ENCODE data around the gene DNMBP. TPM values are rescaled to one million over a fixed set of nuclear protein-coding genes. Genes with fewer than 3 reads are reported as not detected.
"Not testable (repeated sequence)": the region's sequence is repeated elsewhere in the genome, so short reads cannot be mapped to it uniquely, and the experiment has no call there.

Gene DNMBP
- total RNA-seq, 1 experiment from 2014 or later, result 60.3 TPM

DNA sequence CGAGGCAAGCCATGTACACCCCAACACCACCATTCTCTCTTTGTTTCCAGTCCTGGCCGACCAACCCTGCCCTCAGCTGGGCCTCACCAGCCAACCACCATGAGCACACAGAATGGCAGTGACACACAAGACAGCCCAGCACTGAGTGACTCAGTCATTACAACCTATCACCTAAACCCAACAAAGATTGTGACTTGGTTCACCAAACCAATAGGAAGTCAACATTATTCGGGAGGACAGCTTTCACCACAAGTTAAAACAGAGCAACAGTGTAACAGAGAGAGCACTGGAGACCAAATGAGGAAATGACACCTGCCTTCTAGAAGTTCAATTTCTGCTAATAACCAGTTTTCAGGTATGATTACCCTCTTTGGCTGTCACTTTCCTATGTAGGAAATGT lies 72.1 kb downstream of the DNMBP start:
- Histone ChIP-seq H3K9ac (ENCODE audit: low read length) (no peak overlapping the region), H3K27ac (ENCODE audit: low read depth, low read length) (no peak overlapping the region), H3K4me1 (ENCODE audit: control insufficient read depth in 1 of 2, insufficient read depth in 2 of 2, low read length in 2 of 2) (peaks cover 34 to 59% of the 10 kb centered on the region in 2 experiments), H3K36me3 (ENCODE audit: control insufficient read depth in 1 of 2, insufficient read depth in 2 of 2, low read length in 2 of 2) (peaks cover 0 to 24% of the 10 kb centered on the region in 2 experiments; a peak in 2 of 4 replicates), H3K79me2 (ENCODE audit: insufficient read depth, low read length) (peaks cover 79% of the 10 kb centered on the region), H2AFZ (ENCODE audit: low read depth, low read length, poor library complexity, severe bottlenecking) (no peak overlapping the region), H4K20me1 (ENCODE audit: insufficient read depth) (no peaks in the 10 kb centered on the region), H3K27me3 (ENCODE audit: insufficient read depth, low read length) (no peaks in the 10 kb centered on the region), H3K9me2 (ENCODE audit: insufficient read depth) (no peaks in the 10 kb centered on the region), H3K4me3 (replicated peaks in 1 of 2; ENCODE audit: low read depth in 1 of 2, low read length in 2 of 2) (no peak overlapping the region), H3K4me2 (ENCODE audit: low read length) (no peak overlapping the region), H3K9me3 (ENCODE audit: control insufficient read depth in 1 of 2, insufficient read depth in 1 of 2, low read depth in 1 of 2, low read length in 2 of 2) (no peaks in the 10 kb centered on the region)
- intact Hi-C loops (cut with micrococcal nuclease), result no loop called here
- RAD21 ChIA-PET (ENCODE audit: low non-redundant PET in 1 of 2, low total read pairs in 2 of 2, uncharacterized antibody in 2 of 2, unreplicated experiment in 2 of 2), result no interaction called here
- TF ChIP-seq SP1 (IDR thresholded peaks at IDR 0.05; ENCODE audit: low read depth) (no peak), TCF7L2 (IDR thresholded peaks at IDR 0.05; ENCODE audit: borderline replicate concordance, extremely low read depth, insufficient read depth, insufficient read length) (no peak), EZH2phosphoT487 (IDR thresholded peaks at IDR 0.05; ENCODE audit: borderline replicate concordance) (no peak), CBX3 (IDR thresholded peaks at IDR 0.05; ENCODE audit: low read depth) (no peak), ZNF274 (IDR thresholded peaks at IDR 0.05; ENCODE audit: low read depth, low read length) (no peak), ELF1 (IDR thresholded peaks at IDR 0.05; ENCODE audit: borderline replicate concordance, low read depth) (no peak), YY1 (IDR thresholded peaks at IDR 0.05; ENCODE audit: extremely low read depth, insufficient replicate concordance, low read depth, low read length) (no peak), SRF (IDR thresholded peaks at IDR 0.05; ENCODE audit: low read depth) (no peak), ZFX (IDR thresholded peaks at IDR 0.05) (no peak), POLR2A (IDR thresholded peaks at IDR 0.05; ENCODE audit: borderline replicate concordance, extremely low read depth, insufficient read depth, insufficient read length) (no peak), RAD21 (IDR thresholded peaks at IDR 0.05; ENCODE audit: low read depth) (no peak)
- TF ChIP-seq, protein P1, sequence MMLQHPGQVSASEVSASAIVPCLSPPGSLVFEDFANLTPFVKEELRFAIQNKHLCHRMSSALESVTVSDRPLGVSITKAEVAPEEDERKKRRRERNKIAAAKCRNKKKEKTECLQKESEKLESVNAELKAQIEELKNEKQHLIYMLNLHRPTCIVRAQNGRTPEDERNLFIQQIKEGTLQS (IDR thresholded peaks at IDR 0.05), result no peak
- TF ChIP-seq, protein P2, sequence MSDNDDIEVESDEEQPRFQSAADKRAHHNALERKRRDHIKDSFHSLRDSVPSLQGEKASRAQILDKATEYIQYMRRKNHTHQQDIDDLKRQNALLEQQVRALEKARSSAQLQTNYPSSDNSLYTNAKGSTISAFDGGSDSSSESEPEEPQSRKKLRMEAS (IDR thresholded peaks at IDR 0.05), result no peak
- ATAC-seq (no peak), DNase-seq (ENCODE audit: low read depth, low spot score) (no peak)
- CTCF ChIA-PET, result no interaction called here
- POLR2A ChIA-PET, result no interaction called here
- BruUV-seq (replicated peaks), result TSS peak; percentile 10

DNA sequence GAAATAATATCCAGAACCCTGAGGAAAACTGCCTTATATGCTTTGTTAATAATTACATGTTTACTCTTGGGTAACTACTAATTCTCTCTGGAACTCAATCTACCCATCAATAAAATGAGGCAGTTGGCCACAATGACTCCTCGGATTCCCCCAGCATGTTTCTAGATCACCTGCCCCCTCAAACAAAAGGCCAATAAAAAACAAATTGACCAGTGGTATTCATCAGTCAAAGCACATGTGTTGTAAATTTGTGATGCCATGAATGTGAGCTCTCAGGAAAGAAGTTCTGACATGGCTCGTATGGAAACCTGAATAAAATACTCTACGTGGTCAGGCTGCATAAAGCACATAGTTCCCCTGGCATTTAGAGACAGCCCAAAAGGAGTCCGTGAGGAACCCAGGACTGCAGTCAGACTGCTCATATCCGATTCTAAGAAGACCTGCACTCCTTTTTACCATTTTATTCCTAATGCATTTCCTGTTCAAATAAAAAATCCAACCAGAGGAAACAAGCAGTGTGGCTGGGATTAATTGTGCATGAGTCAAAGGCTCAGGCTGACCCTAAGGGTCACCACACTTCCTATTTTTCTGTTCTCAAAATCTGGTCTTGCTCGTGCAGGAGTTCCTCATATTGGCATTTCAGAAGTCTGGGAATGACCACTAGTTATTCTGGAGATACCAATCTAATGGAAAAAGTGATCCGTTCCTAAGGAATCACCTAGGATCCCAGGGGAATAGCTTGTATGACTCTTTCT lies 77.4 kb downstream of the DNMBP start:
- H3K9me3 ChIP-seq (ENCODE audit: control insufficient read depth in 1 of 2, insufficient read depth in 1 of 2, low read depth in 1 of 2, low read length in 2 of 2); H3K9me2 ChIP-seq (ENCODE audit: insufficient read depth); BruUV-seq (replicated peaks); DNase-seq (ENCODE audit: low read depth, low spot score); POLR2A ChIA-PET; H3K27me3 ChIP-seq (ENCODE audit: insufficient read depth, low read length); intact Hi-C loops (cut with micrococcal nuclease); H4K20me1 ChIP-seq (ENCODE audit: insufficient read depth); H2AFZ ChIP-seq (ENCODE audit: low read depth, low read length, poor library complexity, severe bottlenecking); RAD21 ChIA-PET (ENCODE audit: low non-redundant PET in 1 of 2, low total read pairs in 2 of 2, uncharacterized antibody in 2 of 2, unreplicated experiment in 2 of 2); CTCF ChIA-PET: not testable (repeated sequence)
- H3K4me1 ChIP-seq (ENCODE audit: control insufficient read depth in 1 of 2, insufficient read depth in 2 of 2, low read length in 2 of 2), result peaks cover 69 to 76% of the 10 kb centered on the region in 2 experiments
- peak overlapping the region; percentile 55 for H3K9ac ChIP-seq (ENCODE audit: low read length)
- peaks cover 0 to 15% of the 10 kb centered on the region in 2 experiments; a peak in 1 of 4 replicates for H3K36me3 ChIP-seq (ENCODE audit: control insufficient read depth in 1 of 2, insufficient read depth in 2 of 2, low read length in 2 of 2)
- H3K4me2 ChIP-seq (ENCODE audit: low read length), result peak overlapping the region; percentile 77
- ATAC-seq, result peak; percentile 52
- H3K79me2 ChIP-seq (ENCODE audit: insufficient read depth, low read length), result peaks cover 75% of the 10 kb centered on the region
- peak overlapping the region in 1 of 2 experiments; percentile 46; a peak in 2 of 4 replicates for H3K4me3 ChIP-seq (replicated peaks in 1 of 2; ENCODE audit: low read depth in 1 of 2, low read length in 2 of 2)
- H3K27ac ChIP-seq (ENCODE audit: low read depth, low read length), result peak overlapping the region; percentile 93
